NB4 (cell line): ENCODE data around the gene ORMDL3.

Experiments used
- DNase-seq: peaks from one replicate; pipeline ENCODE4 v3.0.0; 2010; ENCODE audit warnings: low read depth
- H3K4me3 ChIP-seq: one replicate; pipeline ENCODE4 v1.5.1; 2011; ENCODE audit warnings: mild to moderate bottlenecking, low read depth, low read length, moderate library complexity
- MYC ChIP-seq: IDR thresholded peaks from 2 replicates; pipeline ENCODE4 v1.6.1; 2011; ENCODE audit warnings: low read depth, low read length
- POLR2A ChIP-seq: IDR thresholded peaks from 2 replicates; pipeline ENCODE4 v1.6.1; 2011; ENCODE audit warnings: mild to moderate bottlenecking; ENCODE audit not compliant: insufficient read length; ENCODE audit errors: extremely low read depth
- TF ChIP-seq, protein P1 (sequence below): IDR thresholded peaks from one replicate; pipeline ENCODE4 v1.5.1; 2012; ENCODE audit warnings: low read depth, low read length
- TF ChIP-seq, protein P2 (sequence below): IDR thresholded peaks from 2 replicates; pipeline ENCODE4 v1.6.1; 2011; ENCODE audit warnings: low read depth, low read length

ORMDL3 gene

GRCh38 chr17:39963829-39964228, 36.4 kb upstream of the ORMDL3 start:
- DNase-seq: no peak
- TF ChIP-seq, protein P1, sequence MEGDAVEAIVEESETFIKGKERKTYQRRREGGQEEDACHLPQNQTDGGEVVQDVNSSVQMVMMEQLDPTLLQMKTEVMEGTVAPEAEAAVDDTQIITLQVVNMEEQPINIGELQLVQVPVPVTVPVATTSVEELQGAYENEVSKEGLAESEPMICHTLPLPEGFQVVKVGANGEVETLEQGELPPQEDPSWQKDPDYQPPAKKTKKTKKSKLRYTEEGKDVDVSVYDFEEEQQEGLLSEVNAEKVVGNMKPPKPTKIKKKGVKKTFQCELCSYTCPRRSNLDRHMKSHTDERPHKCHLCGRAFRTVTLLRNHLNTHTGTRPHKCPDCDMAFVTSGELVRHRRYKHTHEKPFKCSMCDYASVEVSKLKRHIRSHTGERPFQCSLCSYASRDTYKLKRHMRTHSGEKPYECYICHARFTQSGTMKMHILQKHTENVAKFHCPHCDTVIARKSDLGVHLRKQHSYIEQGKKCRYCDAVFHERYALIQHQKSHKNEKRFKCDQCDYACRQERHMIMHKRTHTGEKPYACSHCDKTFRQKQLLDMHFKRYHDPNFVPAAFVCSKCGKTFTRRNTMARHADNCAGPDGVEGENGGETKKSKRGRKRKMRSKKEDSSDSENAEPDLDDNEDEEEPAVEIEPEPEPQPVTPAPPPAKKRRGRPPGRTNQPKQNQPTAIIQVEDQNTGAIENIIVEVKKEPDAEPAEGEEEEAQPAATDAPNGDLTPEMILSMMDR: no peak
- no peak for TF ChIP-seq MYC
- TF ChIP-seq POLR2A: no peak
- TF ChIP-seq, protein P2, sequence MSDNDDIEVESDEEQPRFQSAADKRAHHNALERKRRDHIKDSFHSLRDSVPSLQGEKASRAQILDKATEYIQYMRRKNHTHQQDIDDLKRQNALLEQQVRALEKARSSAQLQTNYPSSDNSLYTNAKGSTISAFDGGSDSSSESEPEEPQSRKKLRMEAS: no peak
- H3K4me3 ChIP-seq: no peak overlapping the region

- no peak for DNase-seq
- no peak within 1 kb of the TSS for H3K4me3 ChIP-seq
- TF ChIP-seq, protein P2: no peak
- no peak for TF ChIP-seq POLR2A
- TF ChIP-seq MYC: no peak
- TF ChIP-seq, protein P1: no peak
Measured at GRCh38 chr17:39962642-39963220, 35.3 kb upstream of the ORMDL3 start, which contains the start of gene GSDMA. TSS of gene GSDMA (plus strand) at chr17:39963004. CDS start at chr17:39965688, 2,684 bp downstream.

DNA sequence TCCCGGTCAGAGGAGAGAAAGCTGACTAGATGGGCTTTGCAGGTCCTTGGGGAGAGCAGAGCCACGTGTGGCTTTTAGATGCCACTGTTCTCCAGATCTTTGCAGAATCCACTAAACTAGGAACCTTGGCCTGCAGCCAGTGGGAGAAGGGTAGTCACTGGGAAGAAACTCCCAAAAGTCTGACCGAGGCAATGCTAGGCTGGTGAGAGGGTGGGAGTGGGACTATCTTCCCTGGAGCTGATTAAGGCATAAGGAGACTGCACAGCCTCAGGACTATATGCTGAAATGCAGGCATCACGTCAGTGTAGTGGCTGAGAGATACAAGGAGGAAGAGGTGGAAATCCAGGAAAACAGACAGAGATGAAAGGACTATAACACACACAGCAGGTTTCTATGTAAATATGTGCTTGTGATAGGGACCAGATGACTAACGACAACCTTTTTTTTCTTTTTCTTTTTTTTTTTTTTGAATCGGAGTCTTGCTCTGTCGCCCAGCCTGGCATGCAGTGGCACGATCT, 33.2 kb upstream of the ORMDL3 start:
- no peak for DNase-seq
- no peak overlapping the region for H3K4me3 ChIP-seq
- no peak for TF ChIP-seq MYC
- TF ChIP-seq, protein P2: no peak

DNA sequence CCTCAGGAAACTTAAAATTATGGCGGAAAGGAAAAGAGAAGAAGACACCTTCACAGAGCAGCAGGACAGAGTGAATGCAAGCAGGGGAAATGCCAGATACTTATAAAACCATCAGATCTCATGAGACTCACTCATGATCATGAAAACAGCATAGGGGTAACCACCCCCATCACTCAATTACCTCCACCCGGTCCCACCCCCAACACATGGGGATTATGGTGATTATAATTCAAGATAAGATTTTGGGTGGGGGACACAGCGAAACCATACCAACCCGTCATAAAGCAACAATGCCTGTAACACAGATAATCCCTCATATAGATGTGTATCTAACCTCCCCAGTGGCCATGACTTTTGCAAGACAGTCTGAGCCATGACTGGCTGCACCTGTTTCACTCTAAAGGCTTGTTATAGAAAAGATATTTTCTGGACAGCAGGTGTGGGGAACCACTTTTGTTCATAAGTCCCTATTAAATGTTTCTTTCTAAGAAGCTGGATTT, 28.4 kb upstream of the ORMDL3 start:
- H3K4me3 ChIP-seq: no peak overlapping the region
- TF ChIP-seq MYC: no peak
- TF ChIP-seq, protein P2: no peak
- DNase-seq: no peak

DNA sequence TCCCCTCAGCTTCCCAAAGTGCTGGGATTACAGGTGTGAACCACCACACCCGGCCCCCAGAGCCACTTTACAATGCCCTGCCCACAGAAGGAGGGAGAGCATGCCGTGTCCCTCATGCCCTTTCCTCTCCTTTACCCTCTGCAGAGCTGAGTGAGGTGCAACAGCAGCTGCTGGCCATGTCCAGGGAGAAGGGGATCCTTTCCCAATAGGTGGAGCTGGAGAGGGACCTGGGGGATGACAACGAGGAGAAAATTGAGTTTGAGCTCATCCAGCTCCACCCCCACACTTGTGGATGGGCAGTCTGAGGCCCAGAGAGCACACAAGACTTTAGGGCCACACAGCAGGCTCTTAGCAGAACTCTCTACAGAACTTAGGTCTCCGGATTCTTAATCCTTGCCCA, 27.5 kb upstream of the ORMDL3 start:
- no peak overlapping the region for H3K4me3 ChIP-seq
- no peak for TF ChIP-seq POLR2A
- TF ChIP-seq MYC: no peak
- TF ChIP-seq, protein P1: no peak
- TF ChIP-seq, protein P2: no peak
- no peak for DNase-seq

DNA sequence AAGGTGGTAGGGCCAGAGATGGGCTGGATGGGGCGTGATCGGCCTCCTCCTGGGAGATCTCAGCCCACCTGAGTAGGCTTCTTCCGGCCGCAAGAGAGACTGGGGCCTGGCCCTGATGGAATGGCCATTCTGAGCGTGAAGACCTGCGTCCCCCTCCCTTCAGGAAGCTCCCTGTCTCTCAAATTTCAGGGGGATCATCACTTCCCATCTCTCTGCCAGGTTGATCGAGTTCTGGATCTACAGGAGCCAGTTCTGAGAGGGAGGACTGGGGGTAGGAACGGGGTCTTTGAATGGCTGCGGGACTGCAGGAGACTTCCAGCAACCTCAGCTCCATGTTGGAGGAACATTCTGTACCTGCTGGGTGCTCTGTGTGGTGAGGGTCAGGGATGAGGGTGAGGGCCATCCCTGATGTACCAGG, 26.1 kb upstream of the ORMDL3 start:
- TF ChIP-seq, protein P2: no peak
- TF ChIP-seq, protein P1: no peak
- TF ChIP-seq POLR2A: no peak
- no peak for TF ChIP-seq MYC
- DNase-seq: no peak
- H3K4me3 ChIP-seq: peak overlapping the region; percentile 42
